Measurements from ENCODE around the gene EGFL7. TPM values are rescaled to one million over a fixed set of nuclear protein-coding genes. Genes with fewer than 3 reads are reported as not detected.

The EGFL7 gene
- total RNA-seq, 1 donor from 2014 or later: 16.5 TPM

DNA sequence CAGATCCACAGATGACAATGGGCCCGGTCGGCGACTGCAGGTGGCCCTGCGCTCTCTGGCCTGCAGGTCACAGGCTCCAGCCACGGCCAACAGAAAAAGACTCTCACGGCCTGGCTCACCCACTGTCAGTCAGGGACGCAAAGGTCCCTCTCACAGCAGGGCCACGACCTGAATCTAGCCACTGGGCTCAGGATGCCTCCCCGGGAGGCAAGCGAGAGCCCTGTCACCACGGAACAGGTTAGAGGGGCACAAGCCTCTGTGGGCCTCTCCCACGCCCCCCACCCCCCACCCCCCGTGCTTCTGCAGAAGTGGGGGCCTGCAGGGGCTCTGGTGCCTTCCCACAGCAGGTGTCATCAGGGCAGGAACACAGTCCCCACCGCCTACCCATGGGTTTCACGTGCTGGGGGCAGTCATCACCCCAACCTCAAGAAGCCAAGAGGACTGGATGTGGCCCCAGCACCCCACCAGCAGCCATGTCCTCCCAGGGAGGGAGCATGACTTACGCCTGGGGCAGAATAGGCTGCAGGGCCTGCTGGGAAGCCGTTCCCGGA is 17.3 kb upstream of the EGFL7 start:
- H3K9me3 ChIP-seq (ENCODE audit: low read depth): no peaks in the 10 kb centered on the region
- no peak overlapping the region for H2AFZ ChIP-seq (replicated peaks)
- peaks cover 12% of the 10 kb centered on the region for H3K4me1 ChIP-seq
- no peaks in the 10 kb centered on the region for H3F3A ChIP-seq (ENCODE audit: low read depth)
- DNase-seq (ENCODE audit: low spot score): no peak
- no peaks in the 10 kb centered on the region for H4K20me1 ChIP-seq (ENCODE audit: low read depth)
- no peaks in the 10 kb centered on the region for H3K36me3 ChIP-seq
- no peak for TF ChIP-seq EZH2 (IDR thresholded peaks at IDR 0.05)
- no peak overlapping the region for H3K4me3 ChIP-seq
- H3K27me3 ChIP-seq: peaks cover 22% of the 10 kb centered on the region
- H3K27me3 Mint-ChIP-seq (ENCODE audit: insufficient read depth, low read depth): peaks cover 2% of the 10 kb centered on the region
- no peaks in the 10 kb centered on the region for H3K79me2 ChIP-seq (ENCODE audit: low read depth)
- no peaks in the 10 kb centered on the region for H3K36me3 Mint-ChIP-seq
- H3K9me3 Mint-ChIP-seq: no peaks in the 10 kb centered on the region
- no peak overlapping the region for H3K9ac ChIP-seq
- peaks cover 30% of the 10 kb centered on the region for H3K4me1 Mint-ChIP-seq
- no peak overlapping the region for H3K27ac ChIP-seq
- no peak overlapping the region for H3K4me2 ChIP-seq
- H3K27ac Mint-ChIP-seq: no peak overlapping the region
- no peak overlapping the region for H3K4me3 Mint-ChIP-seq

DNA sequence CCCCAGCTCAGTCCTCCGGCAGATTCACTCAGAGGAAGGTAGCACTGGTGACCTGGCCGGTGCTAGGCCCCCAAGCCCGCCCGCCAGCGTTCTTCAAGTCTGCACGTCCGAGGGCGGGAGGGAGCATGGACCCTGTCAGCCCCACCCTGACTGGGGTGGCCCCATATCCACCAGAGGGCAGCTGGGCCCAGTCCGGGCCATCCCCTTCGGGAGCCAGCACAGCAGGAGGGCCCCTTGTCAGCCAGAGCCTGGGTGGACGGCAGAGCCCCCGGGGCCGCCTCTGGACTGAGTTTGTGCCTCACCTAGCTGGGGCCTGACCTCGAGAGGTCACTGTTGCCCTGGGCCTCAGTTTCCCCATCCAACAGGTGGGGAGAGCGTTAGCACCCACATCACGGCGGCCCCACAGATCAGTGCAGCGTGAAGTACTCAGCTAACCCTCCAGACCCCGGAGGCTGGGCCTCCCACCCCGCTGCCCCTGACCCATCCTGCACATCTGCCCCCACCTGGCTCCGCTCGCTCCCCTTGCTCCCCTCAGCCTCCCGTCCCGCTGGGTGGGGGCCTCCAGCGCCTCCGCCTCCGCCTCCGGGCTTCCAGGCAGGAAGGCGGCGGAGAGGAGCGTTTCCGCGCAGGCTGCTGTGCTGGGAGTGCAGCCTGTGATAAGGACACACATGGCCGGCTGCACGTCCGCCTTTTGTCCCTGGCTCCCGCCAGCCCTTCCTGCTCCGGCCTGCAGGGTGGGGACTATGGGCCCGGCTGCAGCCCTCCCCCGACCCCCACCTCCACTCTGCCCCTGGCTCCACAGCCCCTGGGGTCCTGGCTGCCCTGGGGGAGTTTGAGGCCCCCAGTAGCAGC is 16.6 kb upstream of the EGFL7 start:
- H3K27ac Mint-ChIP-seq: no peak overlapping the region
- no peak overlapping the region for H3K27ac ChIP-seq

DNA sequence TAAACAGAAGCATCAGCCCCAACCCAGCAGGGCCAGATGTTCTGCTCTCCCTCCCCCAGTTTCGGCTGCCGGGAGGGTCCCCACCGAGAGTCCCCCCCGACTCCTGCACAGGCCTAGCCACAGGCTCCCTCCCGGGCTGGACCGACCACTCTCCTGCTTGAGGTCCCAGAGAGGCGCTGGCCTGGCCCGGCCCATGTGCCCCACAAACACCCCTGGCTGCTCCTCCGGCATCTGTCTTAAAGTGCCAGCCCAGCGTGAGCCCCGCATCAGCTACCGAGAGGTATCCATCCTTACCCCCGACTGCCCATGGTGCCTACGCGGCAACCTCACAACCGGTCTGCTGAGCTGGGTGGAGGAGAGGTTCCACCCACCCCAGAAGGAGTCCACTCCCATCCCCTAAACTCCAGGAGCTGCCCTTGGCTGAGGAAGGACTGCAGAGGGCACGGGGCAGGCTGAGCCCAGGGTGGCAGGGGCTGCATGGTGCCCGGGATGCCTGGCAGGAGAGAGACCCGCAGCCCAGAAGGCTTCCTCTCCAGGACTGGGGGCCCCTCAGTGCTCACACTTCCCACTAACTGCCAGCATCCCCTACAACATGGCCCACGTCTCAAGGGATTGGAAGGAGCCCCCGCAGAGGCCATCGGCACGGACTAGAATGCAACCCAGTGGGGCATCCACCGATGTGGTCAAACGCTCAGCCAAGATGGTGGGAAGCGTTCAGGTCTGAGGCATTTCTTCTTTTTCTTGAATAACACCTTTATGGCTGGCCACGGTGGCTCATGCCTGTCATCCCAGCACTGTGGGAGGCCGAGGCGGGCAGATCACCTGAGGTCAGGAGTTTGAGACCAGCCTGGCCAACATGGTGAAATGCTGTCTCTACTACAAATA is 15.6 kb upstream of the EGFL7 start:
- peak overlapping the region; percentile 96 for H2AFZ ChIP-seq (replicated peaks)
- no peaks in the 10 kb centered on the region for H3K9me3 ChIP-seq (ENCODE audit: low read depth)
- H3K9ac ChIP-seq: no peak overlapping the region
- H3F3A ChIP-seq (ENCODE audit: low read depth): no peaks in the 10 kb centered on the region
- H3K36me3 Mint-ChIP-seq: no peaks in the 10 kb centered on the region
- H3K4me3 Mint-ChIP-seq: no peak overlapping the region
- H3K79me2 ChIP-seq (ENCODE audit: low read depth): no peaks in the 10 kb centered on the region
- TF ChIP-seq EZH2 (IDR thresholded peaks at IDR 0.05): no peak
- no peak for TF ChIP-seq EZH2phosphoT487 (IDR thresholded peaks at IDR 0.05)
- TF ChIP-seq, protein P1, sequence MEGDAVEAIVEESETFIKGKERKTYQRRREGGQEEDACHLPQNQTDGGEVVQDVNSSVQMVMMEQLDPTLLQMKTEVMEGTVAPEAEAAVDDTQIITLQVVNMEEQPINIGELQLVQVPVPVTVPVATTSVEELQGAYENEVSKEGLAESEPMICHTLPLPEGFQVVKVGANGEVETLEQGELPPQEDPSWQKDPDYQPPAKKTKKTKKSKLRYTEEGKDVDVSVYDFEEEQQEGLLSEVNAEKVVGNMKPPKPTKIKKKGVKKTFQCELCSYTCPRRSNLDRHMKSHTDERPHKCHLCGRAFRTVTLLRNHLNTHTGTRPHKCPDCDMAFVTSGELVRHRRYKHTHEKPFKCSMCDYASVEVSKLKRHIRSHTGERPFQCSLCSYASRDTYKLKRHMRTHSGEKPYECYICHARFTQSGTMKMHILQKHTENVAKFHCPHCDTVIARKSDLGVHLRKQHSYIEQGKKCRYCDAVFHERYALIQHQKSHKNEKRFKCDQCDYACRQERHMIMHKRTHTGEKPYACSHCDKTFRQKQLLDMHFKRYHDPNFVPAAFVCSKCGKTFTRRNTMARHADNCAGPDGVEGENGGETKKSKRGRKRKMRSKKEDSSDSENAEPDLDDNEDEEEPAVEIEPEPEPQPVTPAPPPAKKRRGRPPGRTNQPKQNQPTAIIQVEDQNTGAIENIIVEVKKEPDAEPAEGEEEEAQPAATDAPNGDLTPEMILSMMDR (IDR thresholded peaks at IDR 0.05): no peak
- H3K4me1 ChIP-seq: peaks cover 12% of the 10 kb centered on the region
- no peaks in the 10 kb centered on the region for H3K36me3 ChIP-seq
- H3K4me2 ChIP-seq: no peak overlapping the region
- no peak overlapping the region for H3K27ac ChIP-seq
- no peak for DNase-seq (ENCODE audit: low spot score)
- peaks cover 33% of the 10 kb centered on the region for H3K4me1 Mint-ChIP-seq
- no peaks in the 10 kb centered on the region for H3K9me3 Mint-ChIP-seq
- peaks cover 22% of the 10 kb centered on the region for H3K27me3 ChIP-seq
- no peak overlapping the region for H3K4me3 ChIP-seq
- no peaks in the 10 kb centered on the region for H4K20me1 ChIP-seq (ENCODE audit: low read depth)
- peaks cover 4% of the 10 kb centered on the region for H3K27me3 Mint-ChIP-seq (ENCODE audit: insufficient read depth, low read depth)
- peak overlapping the region; percentile 50 for H3K27ac Mint-ChIP-seq

More for the DNA sequence above, 16.6 kb upstream of the EGFL7 start:
- no peak overlapping the region for H3K4me2 ChIP-seq
- peak overlapping the region; percentile 96 for H2AFZ ChIP-seq (replicated peaks)
- DNase-seq (ENCODE audit: low spot score): peak; percentile 74
- H3F3A ChIP-seq (ENCODE audit: low read depth): no peaks in the 10 kb centered on the region
- no peak overlapping the region for H3K4me3 ChIP-seq
- peaks cover 12% of the 10 kb centered on the region for H3K4me1 ChIP-seq
- no peaks in the 10 kb centered on the region for H3K36me3 Mint-ChIP-seq
- H3K79me2 ChIP-seq (ENCODE audit: low read depth): no peaks in the 10 kb centered on the region
- H3K4me3 Mint-ChIP-seq: no peak overlapping the region
- H3K4me1 Mint-ChIP-seq: peaks cover 33% of the 10 kb centered on the region
- peaks cover 22% of the 10 kb centered on the region for H3K27me3 ChIP-seq
- no peak overlapping the region for H3K9ac ChIP-seq
- H4K20me1 ChIP-seq (ENCODE audit: low read depth): no peaks in the 10 kb centered on the region
- peaks cover 4% of the 10 kb centered on the region for H3K27me3 Mint-ChIP-seq (ENCODE audit: insufficient read depth, low read depth)
- H3K36me3 ChIP-seq: no peaks in the 10 kb centered on the region
- no peaks in the 10 kb centered on the region for H3K9me3 Mint-ChIP-seq
- TF ChIP-seq, protein P1 (IDR thresholded peaks at IDR 0.05): peak; percentile 16
- no peak for TF ChIP-seq EZH2 (IDR thresholded peaks at IDR 0.05)
- no peak for TF ChIP-seq EZH2phosphoT487 (IDR thresholded peaks at IDR 0.05)
- no peaks in the 10 kb centered on the region for H3K9me3 ChIP-seq (ENCODE audit: low read depth)
